EH (cell line): ENCODE results near the gene C9orf43.
"Not testable (repeated sequence)": the region's sequence is repeated elsewhere in the genome, so short reads cannot be mapped to it uniquely, and the experiment has no call there.

ENCODE experiments used
- DNase-seq: peaks from one replicate; pipeline ENCODE4 v3.0.0-alpha.2; 2015; ENCODE audit warnings: low read depth

The C9orf43 gene, protein sequence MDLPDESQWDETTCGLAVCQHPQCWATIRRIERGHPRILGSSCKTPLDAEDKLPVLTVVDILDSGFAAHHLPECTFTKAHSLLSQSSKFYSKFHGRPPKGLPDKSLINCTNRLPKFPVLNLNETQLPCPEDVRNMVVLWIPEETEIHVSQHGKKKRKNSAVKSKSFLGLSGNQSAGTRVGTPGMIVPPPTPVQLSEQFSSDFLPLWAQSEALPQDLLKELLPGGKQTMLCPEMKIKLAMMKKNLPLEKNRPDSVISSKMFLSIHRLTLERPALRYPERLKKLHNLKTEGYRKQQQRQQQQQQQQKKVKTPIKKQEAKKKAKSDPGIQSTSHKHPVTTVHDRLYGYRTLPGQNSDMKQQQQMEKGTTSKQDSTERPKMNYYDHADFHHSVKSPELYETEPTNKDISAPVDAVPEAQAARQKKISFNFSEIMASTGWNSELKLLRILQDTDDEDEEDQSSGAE

DNA sequence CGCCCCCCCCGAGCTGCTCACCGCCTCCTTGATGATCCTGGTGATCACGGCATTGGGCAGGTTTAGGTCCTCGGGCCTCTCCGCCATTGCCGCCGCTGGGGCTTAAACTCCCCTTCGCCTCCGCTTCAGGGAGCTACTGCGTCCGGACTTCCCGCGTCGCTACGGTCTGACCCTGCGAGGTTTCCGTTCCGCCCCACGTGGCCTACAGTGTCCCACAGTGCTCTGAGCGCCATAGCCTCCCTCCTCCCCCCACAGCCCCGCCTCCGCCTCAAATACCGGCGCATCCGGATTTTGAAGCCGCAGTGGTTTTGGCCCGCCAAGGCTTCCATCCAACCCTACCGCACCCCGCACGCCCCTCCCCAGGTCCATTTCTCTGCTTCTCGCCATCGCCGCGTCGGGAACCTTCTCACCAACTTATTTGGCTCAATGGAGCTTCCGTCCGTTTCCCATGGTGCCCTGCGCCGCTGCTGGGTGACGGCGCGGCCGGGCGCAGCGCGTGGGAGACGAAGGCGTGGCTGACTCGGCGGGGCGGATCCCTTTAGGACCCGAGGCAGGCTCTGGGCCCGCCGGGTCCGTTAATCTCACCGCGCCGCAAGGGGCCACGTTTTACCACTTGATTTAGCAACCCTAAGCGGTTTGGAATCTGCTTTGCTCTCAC is at the start of gene C9orf43, which contains the start of gene POLE3:
C9orf43 (plus strand) TSS at position 541 of the 658 bp plus-strand sequence. CDS start 2,747 bp downstream, outside the sequence.
POLE3 (minus strand) TSS at position 469 of the 658 bp plus-strand sequence; CDS start at position 87, 382 bp downstream.
- peak; percentile 95 for DNase-seq

DNA sequence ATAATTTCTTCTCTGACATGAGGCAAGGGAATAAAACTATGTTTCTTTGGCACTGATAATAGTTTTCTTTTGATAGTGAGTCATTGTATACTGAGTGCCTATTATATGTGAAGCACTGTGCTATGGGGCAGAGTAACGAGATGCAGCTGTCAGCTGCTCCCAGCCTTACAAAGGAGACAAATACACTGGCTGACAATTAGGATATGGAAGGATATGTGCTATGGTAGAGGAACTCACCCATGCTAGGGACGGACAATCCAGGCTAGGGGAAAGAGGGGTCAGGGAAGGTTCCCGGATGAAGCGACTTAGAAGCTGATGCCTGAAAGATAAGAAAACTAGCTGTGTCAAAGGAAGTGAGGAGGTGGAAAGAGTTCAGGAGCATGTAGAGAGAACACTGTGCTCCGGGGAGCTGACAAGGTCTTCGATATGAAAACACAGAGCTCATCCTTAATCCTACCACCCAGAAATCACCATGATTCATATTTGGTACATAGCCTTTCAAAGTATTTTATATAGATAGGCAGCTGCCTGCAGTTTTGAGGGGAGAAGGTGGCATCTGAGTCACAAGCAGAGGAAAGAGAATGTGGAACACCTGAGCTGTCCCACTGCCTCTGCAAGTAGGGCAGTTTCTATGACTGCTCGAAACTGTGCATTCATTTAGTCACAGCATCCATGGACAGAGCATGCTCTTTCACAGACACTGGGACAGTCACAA is 49.1 kb upstream of the C9orf43 start:
- peak; percentile 60 for DNase-seq

DNA sequence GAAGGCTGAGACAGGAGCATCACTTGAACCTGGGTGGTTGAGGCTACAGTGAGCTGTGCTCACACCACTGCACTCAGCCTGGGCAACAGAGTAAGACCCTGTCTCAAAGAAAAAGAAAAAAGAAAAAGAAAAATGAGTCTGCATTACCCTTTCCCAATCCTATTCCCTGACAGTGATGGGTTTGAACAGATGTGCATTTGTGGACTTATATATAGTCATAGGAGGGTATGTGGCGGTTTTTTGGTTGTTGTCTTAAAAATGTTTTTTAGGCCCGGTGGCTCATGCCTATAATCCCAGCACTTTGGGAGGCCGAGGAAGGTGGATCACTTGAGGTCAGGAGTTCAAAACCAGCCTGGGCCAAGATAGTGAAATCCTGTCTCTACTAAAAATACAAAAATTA is 47.2 kb upstream of the C9orf43 start:
- DNase-seq: no peak

DNA sequence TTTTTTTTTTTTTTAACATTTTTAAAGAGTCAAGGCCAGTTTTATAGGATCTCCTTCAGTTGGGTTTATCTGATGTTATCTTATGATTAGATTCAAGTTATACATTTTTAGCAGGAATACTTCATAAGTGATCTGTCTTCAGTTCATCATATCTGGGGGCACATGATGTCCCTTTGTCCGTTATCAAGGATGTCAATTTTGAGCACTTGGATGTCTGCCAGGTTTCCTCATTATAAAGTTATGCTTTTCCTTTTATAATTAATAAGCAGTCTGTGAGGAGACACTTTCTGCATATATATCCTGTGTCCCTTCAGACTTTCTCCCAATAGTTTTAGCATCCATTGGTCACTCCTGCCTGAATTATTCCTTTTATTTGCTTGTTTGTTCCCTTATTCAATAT is 45.6 kb upstream of the C9orf43 start:
- no peak for DNase-seq

DNA sequence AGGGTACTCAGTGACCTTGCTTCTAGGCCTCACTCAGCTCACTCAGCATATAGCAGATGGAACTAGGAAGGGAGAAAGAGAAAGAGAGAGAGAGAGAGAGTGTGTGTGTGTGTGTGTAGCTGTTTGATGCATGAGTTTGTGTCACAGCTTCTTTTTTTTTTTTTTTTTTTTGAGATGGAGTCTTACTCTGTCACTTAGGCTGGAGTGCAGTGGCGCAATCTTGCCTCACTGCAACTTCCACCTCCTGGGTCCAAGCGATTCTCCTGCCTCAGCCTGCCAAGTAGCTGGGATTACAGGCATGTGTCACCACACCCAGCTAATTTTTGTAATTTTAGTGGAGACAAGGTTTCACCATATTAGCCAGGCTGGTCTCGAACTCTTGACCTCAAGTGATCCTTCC is 44.9 kb upstream of the C9orf43 start:
- DNase-seq: peak; percentile 22

DNA sequence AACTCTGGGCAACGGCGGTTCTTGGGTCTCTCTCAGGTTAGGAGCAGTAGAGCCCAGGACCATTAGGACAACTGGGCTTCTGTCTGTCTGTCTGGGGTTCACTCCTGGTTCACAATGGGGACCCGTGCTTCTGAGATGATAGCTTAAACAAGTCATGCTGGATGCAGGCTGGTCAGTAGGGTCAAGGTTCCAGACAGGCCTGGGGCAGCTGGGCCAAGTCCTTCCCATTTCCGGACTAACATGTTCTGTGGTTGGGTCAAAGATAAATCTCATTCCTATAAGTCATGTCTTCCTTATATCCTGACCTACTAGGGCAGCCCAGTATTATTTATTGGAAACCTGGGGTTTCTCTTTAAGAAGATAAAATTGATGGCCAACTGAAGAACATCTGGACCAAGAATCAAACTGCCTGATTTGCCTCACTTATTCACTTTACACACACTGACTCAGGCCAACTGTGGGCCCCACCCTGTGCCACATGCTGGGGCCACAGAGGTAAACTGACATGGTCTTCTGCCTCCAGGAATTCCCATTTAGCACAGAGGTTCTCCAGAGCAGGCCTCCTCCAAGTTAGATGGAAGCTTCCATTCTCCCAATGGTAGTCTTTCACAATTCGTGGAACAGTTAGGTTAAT is 42.1 kb upstream of the C9orf43 start:
- no peak for DNase-seq

DNA sequence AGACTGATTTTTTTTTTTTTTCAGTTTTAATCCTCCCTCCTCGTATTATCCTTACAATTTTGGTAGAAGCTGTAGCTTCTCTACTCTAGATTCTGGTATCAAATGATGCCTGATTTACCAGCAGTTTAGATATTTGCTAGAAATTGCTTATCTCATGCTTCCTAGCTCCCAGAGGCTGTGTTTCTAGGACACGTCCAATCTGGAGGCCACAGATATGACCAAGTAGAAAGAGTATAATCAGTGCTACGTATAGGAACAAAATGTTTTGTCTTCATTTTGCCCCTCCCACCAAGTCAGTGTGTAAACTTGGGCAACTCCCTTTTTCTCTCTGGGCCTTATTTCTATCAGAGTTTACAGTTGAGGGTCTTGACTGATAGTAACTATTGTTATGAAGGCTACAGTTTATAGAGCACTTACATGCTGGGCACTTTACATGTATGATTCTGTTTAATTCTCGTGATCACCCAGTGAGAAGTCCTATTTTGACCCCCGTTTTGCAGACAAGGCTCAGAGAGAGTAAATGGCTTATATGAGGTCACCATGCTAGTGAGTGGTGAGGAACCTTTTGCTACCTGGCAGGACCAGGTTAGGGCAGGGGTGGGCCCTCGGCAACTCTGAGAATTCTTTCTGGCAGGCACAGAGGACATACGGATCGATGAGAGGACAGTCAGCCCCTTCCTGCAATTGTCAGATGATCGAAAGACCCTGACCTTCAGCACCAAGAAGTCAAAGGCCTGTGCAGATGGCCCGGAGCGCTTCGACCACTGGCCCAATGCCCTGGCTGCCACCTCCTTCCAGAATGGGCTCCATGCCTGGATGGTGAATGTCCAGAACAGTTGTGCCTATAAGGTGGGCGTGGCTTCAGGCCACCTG is 41.3 kb upstream of the C9orf43 start:
- no peak for DNase-seq

DNA sequence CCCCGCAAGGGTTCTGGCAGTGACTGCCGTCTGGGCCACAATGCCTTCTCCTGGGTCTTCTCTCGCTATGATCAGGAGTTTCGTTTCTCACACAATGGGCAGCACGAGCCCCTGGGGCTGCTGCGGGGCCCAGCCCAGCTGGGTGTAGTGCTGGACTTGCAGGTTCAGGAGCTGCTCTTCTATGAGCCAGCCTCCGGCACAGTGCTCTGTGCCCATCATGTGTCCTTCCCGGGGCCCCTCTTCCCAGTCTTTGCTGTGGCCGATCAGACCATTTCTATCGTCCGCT is 40.7 kb upstream of the C9orf43 start:
- no peak for DNase-seq

DNA sequence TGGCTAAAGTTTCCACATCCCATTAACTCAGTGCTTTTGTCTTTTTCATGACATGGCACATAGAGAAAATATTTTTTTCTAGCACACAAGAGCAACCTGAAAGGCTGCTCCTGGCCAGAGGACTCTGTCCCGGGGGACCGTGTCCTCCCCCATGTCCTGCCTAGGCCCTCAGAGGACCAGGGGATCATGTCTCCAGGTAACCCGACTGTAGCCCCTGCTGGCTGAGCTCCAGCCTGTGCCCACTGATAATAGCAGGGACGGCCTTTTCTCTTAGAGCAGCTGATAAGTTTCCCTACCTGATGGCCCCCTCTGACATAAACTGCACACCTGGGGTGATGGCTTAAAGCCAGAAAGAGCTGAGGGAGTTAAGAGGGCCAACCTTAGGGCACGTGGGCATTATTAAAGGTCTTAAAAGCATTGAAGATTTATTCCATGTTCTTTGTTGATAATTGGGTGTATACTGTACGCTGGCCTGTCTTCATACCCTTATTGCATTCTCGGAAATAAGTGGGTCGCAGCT is 39.7 kb upstream of the C9orf43 start:
- no peak for DNase-seq

DNA sequence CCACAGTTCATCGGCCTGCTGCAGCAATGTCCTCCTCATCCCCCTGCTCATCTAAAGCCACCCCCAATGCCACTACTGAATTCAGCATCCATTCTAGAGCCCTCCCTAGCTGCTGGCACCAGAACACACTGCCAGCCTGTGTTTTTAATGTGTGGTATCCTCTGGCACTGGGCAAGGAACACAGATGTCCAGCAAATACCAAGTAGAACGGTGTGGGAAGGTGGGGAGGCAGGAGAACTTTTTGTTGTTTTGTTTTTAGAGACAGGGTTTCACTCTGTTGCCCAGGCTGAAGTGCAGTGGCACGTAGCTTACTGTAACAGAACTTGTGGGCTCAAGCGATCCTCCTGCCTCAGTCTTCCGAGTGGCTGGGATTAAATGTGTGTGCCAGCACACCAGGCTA is 38.5 kb upstream of the C9orf43 start:
- no peak for DNase-seq

DNA sequence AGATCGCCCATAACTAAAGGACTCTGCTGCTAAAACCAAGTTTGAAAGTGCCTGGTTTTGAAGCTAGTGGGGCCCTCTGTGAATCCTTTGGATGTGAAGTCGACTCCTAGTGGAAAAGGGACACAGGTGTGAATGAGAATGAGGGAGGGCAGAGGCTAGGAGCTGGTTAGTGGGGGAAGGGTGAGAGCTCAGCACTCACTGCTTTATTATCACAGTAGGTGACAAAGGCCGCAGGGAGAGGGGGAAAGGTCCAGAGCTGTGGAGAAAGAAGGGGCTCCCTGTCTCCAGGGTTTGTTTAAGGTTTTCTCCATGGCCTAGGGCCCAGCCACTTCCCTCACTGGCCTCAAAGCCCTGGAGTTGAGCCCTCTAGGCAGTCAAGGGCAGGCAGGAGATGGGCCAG is 37.3 kb upstream of the C9orf43 start:
- no peak for DNase-seq

DNA sequence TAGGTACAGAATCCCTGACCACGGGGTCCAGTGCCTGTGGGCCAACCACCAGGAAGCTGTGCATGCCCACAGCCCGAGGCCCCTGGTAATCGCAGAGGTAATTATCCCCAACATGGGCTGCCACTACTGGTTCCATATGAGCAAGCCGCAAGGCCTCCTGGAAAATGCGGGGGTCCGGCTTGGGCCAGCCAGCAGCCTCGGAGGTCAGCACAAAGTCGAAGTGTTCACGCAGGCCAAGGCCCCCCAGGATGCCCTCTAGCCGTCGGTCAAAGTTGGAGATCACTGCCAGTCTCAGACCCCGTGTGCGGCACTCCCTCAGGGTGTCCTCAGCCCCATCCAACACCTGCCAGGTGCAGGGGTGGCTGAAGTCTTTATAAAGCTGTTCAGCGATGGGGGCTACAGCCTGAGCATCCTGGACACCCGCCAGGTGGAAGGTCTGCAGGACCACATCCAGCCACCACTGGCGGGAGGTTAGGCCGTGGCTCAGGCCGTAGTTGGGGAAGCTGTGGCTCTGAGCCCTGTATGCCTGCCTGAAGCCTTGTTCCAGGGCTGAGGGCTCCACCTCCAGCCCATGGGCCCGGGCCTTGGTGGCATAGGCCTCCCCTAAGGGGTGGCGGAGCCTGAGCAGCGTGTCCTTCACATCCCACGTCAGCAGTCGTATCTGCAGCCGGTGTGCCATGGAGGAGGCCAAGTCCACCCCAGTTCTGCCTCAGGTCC is 36.7 kb upstream of the C9orf43 start:
- no peak for DNase-seq

DNA sequence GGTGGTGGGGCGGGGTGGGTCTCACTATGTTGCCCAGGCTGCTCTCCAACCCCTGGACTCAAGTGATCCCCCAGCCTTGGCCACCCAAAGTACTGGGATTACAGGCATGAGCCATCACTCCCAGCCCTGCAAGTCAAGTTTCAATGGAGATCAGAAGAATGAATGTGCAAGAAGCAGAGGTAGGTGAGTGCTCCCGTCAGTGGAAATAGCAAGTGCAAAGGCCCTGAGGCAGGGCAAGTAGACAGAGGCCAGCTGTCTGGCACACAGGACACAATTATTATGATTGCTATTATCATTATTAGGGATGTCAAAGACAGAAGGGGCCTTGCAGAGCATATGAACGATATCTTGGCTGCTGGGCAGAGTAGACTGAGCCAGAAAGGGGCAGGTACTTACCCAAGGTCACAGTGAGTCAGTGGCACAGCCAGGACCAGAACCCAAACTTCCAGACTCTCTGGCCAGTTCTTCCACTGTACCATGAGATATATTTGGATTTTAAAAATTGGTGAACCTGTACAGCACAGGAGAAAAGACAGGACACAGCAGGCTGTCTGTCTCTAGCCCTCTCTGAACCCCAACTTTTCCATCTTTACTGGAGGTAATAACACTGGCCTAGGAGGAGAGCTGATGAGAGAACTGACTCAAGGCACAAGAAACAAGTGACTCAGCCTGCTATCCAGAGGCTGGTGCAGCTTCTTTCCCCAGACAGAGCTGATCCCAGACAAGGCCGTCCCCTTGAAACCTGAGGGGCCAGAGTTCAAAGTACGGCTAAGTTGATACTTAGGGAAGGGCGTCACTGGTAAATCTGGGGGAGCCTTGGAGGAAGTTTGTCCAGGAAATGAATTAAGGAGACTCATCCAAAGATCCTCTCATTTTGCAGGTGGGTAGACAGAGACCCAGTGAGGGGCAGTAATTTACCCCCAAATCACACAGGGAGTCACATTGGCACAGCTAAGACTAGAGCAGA is 35.2 kb upstream of the C9orf43 start:
- DNase-seq: no peak

DNA sequence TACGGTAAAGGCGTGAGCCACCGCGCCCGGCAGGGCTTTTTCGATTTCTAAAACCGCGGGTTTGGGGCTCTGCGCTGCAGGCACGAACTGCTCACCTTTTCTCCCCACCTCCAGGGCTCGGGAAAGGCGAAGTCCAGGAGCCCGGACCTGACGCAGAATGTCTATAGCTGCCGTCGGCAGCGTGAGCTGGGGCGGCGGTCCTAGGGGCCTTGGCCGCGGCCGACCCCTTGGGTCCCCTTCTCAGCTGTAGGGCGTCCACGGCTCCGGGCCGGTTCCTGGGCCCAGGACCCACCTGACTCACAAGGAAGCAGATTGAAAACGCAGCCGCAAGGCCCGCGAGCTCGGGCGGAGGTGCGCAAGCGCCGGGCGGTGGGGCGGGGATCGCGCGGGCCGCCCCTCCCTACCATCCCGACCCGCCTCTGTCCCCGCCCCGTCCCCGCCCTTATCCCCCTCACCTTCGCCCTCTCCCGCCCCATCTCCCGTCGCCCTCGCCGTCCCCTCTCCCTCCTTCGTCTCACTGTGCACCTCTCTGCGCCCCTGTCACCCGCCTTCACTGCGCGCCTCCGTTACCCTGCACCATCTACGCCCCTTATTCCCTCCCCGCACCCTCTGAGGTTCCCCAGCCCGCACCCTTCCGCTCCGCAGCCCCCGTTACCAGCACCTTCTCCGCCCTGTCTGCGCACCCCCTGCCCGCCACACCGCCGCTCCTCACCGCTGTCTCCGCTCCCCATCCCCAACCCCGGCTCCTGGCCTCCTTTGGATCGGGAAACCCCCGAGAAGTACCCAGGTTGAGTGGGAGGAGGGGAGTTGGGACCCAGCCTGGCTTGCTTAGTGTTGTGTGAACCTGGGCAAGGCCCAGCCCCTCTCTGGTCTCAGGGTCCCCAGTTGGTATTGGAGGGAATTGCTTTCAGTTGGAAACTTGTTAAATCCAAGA is 33.6 kb upstream of the C9orf43 start, which contains the start of gene HDHD3:
HDHD3 (minus strand) TSS at position 353 of the 934 bp plus-strand sequence. CDS start 2,632 bp downstream, outside the sequence.
- peak; percentile 78 for DNase-seq

DNA sequence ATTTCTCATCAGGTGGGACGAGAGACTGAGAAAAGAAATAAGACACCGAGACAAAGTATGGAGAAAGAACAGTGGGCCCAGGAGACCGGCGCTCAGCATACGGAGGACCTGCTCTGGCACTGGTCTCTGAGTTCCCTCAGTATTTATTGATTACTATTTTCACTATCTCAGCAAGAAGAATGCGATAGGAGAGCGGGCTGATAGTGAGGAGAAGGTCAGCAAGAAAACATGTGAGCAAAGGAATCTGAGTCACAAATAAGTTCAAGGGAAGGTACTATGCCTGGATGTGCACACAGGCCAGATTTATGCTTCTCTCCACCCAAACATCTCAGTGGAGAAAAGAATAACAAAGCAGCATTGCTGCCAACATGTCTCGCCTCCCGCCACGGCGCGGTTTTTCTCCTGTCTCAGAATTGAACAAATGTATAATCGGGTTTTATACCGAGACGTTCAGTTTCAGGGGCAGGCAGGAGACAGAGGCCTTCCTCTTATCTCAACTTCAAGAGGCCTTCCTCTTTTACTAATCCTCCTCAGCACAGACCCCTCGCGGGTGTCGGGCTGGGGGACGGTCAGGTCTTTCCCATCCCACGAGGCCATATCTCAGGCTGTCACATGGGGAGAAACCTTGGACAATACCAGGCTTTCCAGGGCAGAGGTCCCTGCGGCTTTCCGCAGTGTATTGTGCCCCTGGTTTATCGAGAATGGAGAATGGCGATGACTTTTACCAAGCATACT is 31.3 kb upstream of the C9orf43 start:
- not testable (repeated sequence) for DNase-seq

DNA sequence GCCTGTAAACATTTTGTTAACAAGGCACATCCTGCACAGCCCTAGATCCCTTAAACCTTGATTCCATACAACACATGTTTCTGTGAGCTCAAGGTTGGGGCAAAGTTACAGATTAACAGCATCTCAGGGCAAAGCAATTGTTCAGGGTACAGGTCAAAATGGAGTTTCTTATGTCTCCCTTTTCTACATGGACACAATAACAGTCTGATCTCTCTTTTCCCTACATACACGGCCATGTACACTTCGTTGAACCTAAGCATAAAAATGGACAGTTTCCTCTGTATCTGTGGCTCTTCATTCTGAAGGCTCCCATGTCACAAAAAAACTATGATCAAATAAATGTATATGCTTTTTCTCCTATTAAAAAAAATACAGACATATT is 30.7 kb upstream of the C9orf43 start:
- not testable (repeated sequence) for DNase-seq

DNA sequence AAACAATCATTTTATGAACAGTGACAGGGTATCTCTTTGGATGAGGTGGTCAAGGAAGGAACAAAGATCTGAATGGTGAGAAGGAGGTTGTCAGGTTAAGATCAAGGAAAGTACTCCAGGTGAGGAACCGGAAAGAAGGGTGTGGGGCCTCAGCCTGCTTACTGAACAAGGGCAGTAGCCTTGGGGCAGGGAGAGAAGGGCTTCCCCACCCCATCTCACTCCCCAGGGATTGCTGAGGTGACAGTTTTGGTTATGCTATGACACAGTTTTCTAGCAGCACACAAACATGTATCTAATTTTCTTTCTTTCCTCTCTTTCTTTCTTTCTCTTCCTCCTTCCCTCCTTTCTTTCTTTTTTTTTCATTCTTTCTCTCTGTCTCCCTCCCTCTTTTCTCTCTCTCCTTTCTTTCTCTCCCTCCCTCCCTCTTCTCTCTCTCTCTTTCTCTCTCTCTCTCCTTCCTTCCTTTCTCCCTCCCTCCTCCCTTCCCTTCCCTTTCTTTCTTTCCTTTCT is 29.6 kb upstream of the C9orf43 start:
- DNase-seq: no peak
